Activated naive CD4-positive, alpha-beta T cell treated with anti-CD3 and anti-CD28 coated beads for 36 hours (primary cell): ENCODE measurements around the gene NT5DC2. TPM values are rescaled to one million over a fixed set of nuclear protein-coding genes. Genes with fewer than 3 reads are reported as not detected.

Experiments used
- CTCF ChIA-PET: fragments of 350-600 bp; sonication (Branson Sonifier 250); formaldehyde crosslinking; loops from one replicate; lab custom pipeline; 2021; ENCODE audit warnings: antibody characterized with exemption; lab: Charles Lee
- DNase-seq: peaks from one replicate; pipeline ENCODE4 v3.0.0-alpha.2; 2020
- H3K27ac Mint-ChIP-seq: one replicate; pipeline ENCODE4 v1.8.0; 2021; ENCODE audit warnings: mild to moderate bottlenecking, mixed read lengths
- H3K27me3 Mint-ChIP-seq: one replicate; pipeline ENCODE4 v1.8.0; 2021; ENCODE audit warnings: low read depth, mixed read lengths
- H3K36me3 Mint-ChIP-seq: one replicate; pipeline ENCODE4 v1.8.0; 2021; ENCODE audit warnings: low read depth, mixed read lengths
- H3K4me1 Mint-ChIP-seq: one replicate; pipeline ENCODE4 v1.8.0; 2021; ENCODE audit warnings: low read depth, mixed read lengths
- H3K4me3 Mint-ChIP-seq: one replicate; pipeline ENCODE4 v1.8.0; 2021; ENCODE audit warnings: mild to moderate bottlenecking, moderate library complexity, mixed read lengths
- H3K9me3 Mint-ChIP-seq: one replicate; pipeline ENCODE4 v1.8.0; 2021; ENCODE audit warnings: mixed read lengths
- intact Hi-C: fragments of 100-400 bp; cut with micrococcal nuclease; formaldehyde crosslinking; loops from one replicate; pipeline ENCODE4 v1.15.1; 2023
- total RNA-seq, 2 experiments: library from RNA; stranded (reverse); gene quantifications; one replicate each; pipeline ENCODE4 v1.2.3, GENCODE V29; 2021

Gene NT5DC2
- total RNA-seq, 2 experiments from 2014 or later: 20.4 to 20.8 TPM

- H3K27me3 Mint-ChIP-seq: no peaks in the 10 kb centered on the region
- intact Hi-C loops: no loop called here
- H3K27ac Mint-ChIP-seq: no peak overlapping the region
- DNase-seq: no peak
- H3K36me3 Mint-ChIP-seq: peaks cover 5% of the 10 kb centered on the region
- no peaks in the 10 kb centered on the region for H3K9me3 Mint-ChIP-seq
- H3K4me3 Mint-ChIP-seq: no peak overlapping the region
- H3K4me1 Mint-ChIP-seq: no peaks in the 10 kb centered on the region
- CTCF ChIA-PET: no interaction called here
Measured at GRCh38 chr3:52520141-52520667, 13.5 kb downstream of the NT5DC2 start.

GRCh38 chr3:52519445-52520140 is 14.1 kb downstream of the NT5DC2 start:
- H3K36me3 Mint-ChIP-seq: peaks cover 5% of the 10 kb centered on the region
- no peak overlapping the region for H3K4me3 Mint-ChIP-seq
- DNase-seq: no peak
- CTCF ChIA-PET: no interaction called here
- no peaks in the 10 kb centered on the region for H3K9me3 Mint-ChIP-seq
- no peak overlapping the region for H3K27ac Mint-ChIP-seq
- no peaks in the 10 kb centered on the region for H3K4me1 Mint-ChIP-seq
- intact Hi-C loops: no loop called here
- no peaks in the 10 kb centered on the region for H3K27me3 Mint-ChIP-seq

GRCh38 chr3:52518723-52519444 is 14.8 kb downstream of the NT5DC2 start:
- H3K36me3 Mint-ChIP-seq: no peaks in the 10 kb centered on the region
- H3K4me1 Mint-ChIP-seq: no peaks in the 10 kb centered on the region
- DNase-seq: no peak
- H3K27ac Mint-ChIP-seq: no peak overlapping the region
- intact Hi-C loops: no loop called here
- no peak overlapping the region for H3K4me3 Mint-ChIP-seq
- H3K9me3 Mint-ChIP-seq: no peaks in the 10 kb centered on the region
- CTCF ChIA-PET: interaction anchor here (1.1 kb wide), 1 partner anchor 27 kb away, joined by 3 read pairs; no protein-coding TSS in a partner anchor
- no peaks in the 10 kb centered on the region for H3K27me3 Mint-ChIP-seq

- no peak for DNase-seq
- CTCF ChIA-PET: interaction anchor here (1.1 kb wide), 1 partner anchor 26 kb away, joined by 3 read pairs; no protein-coding TSS in a partner anchor
- H3K4me3 Mint-ChIP-seq: no peak overlapping the region
- H3K36me3 Mint-ChIP-seq: no peaks in the 10 kb centered on the region
- no peak overlapping the region for H3K27ac Mint-ChIP-seq
- intact Hi-C loops: no loop called here
- no peaks in the 10 kb centered on the region for H3K9me3 Mint-ChIP-seq
- H3K4me1 Mint-ChIP-seq: no peaks in the 10 kb centered on the region
- H3K27me3 Mint-ChIP-seq: no peaks in the 10 kb centered on the region
Measured at GRCh38 chr3:52517796-52518722, 15.6 kb downstream of the NT5DC2 start.

GRCh38 chr3:52516509-52517195 is 17.0 kb downstream of the NT5DC2 start:
- Mint-ChIP-seq H3K4me1 (no peaks in the 10 kb centered on the region), H3K36me3 (no peaks in the 10 kb centered on the region), H3K27ac (no peak overlapping the region), H3K4me3 (no peak overlapping the region), H3K9me3 (no peaks in the 10 kb centered on the region), H3K27me3 (no peaks in the 10 kb centered on the region)
- DNase-seq: no peak
- intact Hi-C loops: no loop called here
- CTCF ChIA-PET: no interaction called here

- no peaks in the 10 kb centered on the region for H3K36me3 Mint-ChIP-seq
- intact Hi-C loops: no loop called here
- no peaks in the 10 kb centered on the region for H3K27me3 Mint-ChIP-seq
- no peak for DNase-seq
- CTCF ChIA-PET: no interaction called here
- no peaks in the 10 kb centered on the region for H3K9me3 Mint-ChIP-seq
- no peaks in the 10 kb centered on the region for H3K4me1 Mint-ChIP-seq
- no peak overlapping the region for H3K4me3 Mint-ChIP-seq
- H3K27ac Mint-ChIP-seq: no peak overlapping the region
Measured at GRCh38 chr3:52515192-52515591, 18.5 kb downstream of the NT5DC2 start.

- Mint-ChIP-seq H3K4me3 (no peak overlapping the region), H3K27me3 (no peaks in the 10 kb centered on the region), H3K27ac (no peak overlapping the region), H3K36me3 (no peaks in the 10 kb centered on the region), H3K4me1 (no peaks in the 10 kb centered on the region), H3K9me3 (no peaks in the 10 kb centered on the region)
- CTCF ChIA-PET: no interaction called here
- intact Hi-C loops: no loop called here
- DNase-seq: no peak
Measured at GRCh38 chr3:52514576-52514975, 19.1 kb downstream of the NT5DC2 start.

GRCh38 chr3:52513281-52513680 is 20.4 kb downstream of the NT5DC2 start:
- no peak overlapping the region for H3K4me3 Mint-ChIP-seq
- no peaks in the 10 kb centered on the region for H3K9me3 Mint-ChIP-seq
- H3K27me3 Mint-ChIP-seq: no peaks in the 10 kb centered on the region
- intact Hi-C loops: no loop called here
- no peaks in the 10 kb centered on the region for H3K36me3 Mint-ChIP-seq
- H3K4me1 Mint-ChIP-seq: no peaks in the 10 kb centered on the region
- CTCF ChIA-PET: no interaction called here
- no peak overlapping the region for H3K27ac Mint-ChIP-seq
- DNase-seq: no peak

GRCh38 chr3:52512727-52513126 is 20.9 kb downstream of the NT5DC2 start:
- Mint-ChIP-seq H3K4me1 (no peaks in the 10 kb centered on the region), H3K27ac (no peak overlapping the region), H3K4me3 (no peak overlapping the region), H3K27me3 (no peaks in the 10 kb centered on the region), H3K36me3 (no peaks in the 10 kb centered on the region), H3K9me3 (no peaks in the 10 kb centered on the region)
- CTCF ChIA-PET: no interaction called here
- no peak for DNase-seq
- intact Hi-C loops: no loop called here

GRCh38 chr3:52512105-52512504 is 21.6 kb downstream of the NT5DC2 start:
- no peaks in the 10 kb centered on the region for H3K4me1 Mint-ChIP-seq
- no peaks in the 10 kb centered on the region for H3K36me3 Mint-ChIP-seq
- H3K27ac Mint-ChIP-seq: no peak overlapping the region
- no peak for DNase-seq
- no peaks in the 10 kb centered on the region for H3K27me3 Mint-ChIP-seq
- no peak overlapping the region for H3K4me3 Mint-ChIP-seq
- CTCF ChIA-PET: no interaction called here
- H3K9me3 Mint-ChIP-seq: no peaks in the 10 kb centered on the region
- intact Hi-C loops: no loop called here

GRCh38 chr3:52511509-52511908 is 22.1 kb downstream of the NT5DC2 start:
- Mint-ChIP-seq H3K36me3 (no peaks in the 10 kb centered on the region), H3K27me3 (no peaks in the 10 kb centered on the region), H3K9me3 (no peaks in the 10 kb centered on the region), H3K4me3 (no peak overlapping the region), H3K4me1 (no peaks in the 10 kb centered on the region), H3K27ac (no peak overlapping the region)
- CTCF ChIA-PET: no interaction called here
- intact Hi-C loops: no loop called here
- no peak for DNase-seq
